ENCODE data around the gene MCOLN1.

The MCOLN1 gene

DNA sequence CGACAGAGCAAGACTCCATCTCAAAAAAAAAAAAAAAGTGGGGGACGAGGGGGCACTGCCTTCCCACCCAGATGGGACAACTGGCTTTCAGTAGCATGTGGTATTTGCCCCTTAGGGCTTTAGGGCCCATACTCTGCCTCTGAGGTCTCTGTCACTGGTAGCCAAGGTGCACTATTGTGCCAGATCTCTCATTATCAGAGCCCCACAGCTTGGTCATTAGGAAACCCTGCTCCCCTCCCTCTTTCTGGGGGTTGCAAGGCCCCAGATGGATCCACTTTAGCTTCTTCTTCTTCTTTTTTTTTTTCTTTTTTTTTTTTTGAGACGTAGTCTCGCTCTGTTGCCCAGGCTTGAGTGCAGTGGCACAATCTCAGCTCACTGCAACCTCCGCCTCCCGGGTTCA lies 17.7 kb upstream of the MCOLN1 start:
- DNase-seq (ENCODE audit: low spot score), result peak; percentile 64

- no peak for DNase-seq (ENCODE audit: low spot score)
Observed at GRCh38 chr19:7505288-7505681, 17.1 kb upstream of the MCOLN1 start.

GRCh38 chr19:7505682-7506384 lies 16.6 kb upstream of the MCOLN1 start:
- DNase-seq (ENCODE audit: low spot score), result peak; percentile 78

DNA sequence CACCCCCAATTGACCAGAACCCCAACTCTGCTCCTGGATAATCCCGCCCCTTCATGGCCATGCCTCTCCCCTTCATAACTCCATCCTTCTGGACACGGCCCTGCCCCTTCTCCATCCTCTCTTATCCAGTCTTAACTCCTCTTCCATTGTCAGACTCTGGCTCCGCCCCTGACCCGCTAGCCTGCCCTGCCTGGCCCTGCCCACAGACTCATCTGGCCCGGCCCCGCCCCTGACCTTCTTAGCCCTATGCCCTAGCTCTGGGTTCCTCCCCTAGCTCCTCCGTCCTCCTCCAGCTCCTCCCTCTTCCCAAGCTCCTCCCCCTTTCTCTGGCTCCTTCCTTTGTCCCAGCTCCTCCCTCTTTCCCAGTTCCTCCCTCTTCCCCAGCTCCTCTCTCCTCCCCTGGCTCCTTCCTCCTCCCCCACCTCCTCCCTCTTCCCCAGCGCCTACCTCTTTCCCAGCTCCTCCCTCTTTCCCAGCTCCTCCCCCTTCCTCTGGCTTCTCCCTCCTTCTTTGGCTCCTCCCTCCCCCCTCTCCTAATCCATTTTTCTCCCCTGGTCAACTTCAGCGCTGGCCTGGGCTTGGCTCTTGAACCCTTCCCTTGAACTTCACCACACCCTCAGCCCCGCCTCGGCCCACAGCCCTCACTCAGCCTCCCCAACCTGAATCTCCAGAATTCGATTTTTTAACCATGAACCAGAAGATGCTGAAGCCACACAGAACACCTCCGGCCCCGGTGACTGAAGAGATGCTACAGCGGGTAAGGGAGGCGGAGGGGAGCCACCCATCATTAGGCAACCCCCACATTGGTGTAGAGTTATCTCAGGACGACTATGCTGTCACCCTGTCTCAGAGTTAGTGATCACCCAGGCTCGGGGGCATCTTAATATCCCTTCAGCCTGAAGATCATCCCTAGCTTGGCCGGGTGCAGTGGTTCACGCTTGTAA lies 15.8 kb upstream of the MCOLN1 start:
- peak; percentile 87 for DNase-seq (ENCODE audit: low spot score)

- peak; percentile 80 for DNase-seq (ENCODE audit: low spot score)
Observed at GRCh38 chr19:7507884-7508283, 14.5 kb upstream of the MCOLN1 start.

- DNase-seq (ENCODE audit: low spot score), result no peak
Observed at GRCh38 chr19:7509625-7510024, 12.8 kb upstream of the MCOLN1 start.

GRCh38 chr19:7512400-7512851 lies 10.0 kb upstream of the MCOLN1 start:
- DNase-seq (ENCODE audit: low spot score), result no peak

GRCh38 chr19:7513809-7514642 lies 8.4 kb upstream of the MCOLN1 start:
- no peak for DNase-seq (ENCODE audit: low spot score)

- no peak for DNase-seq (ENCODE audit: low spot score)
Observed at GRCh38 chr19:7515110-7515644, 7.2 kb upstream of the MCOLN1 start.

GRCh38 chr19:7515645-7516151 lies 6.7 kb upstream of the MCOLN1 start, which contains the start of gene ZNF358:
TSS of gene ZNF358 (plus strand) at chr19:7516103. CDS start at chr19:7519243, 3,140 bp downstream.
- DNase-seq (ENCODE audit: low spot score), result no peak

- DNase-seq (ENCODE audit: low spot score), result no peak
Observed at GRCh38 chr19:7516333-7516732, 6.1 kb upstream of the MCOLN1 start.

- no peak for DNase-seq (ENCODE audit: low spot score)
Observed at GRCh38 chr19:7516878-7517277, 5.5 kb upstream of the MCOLN1 start.

GRCh38 chr19:7519361-7520130 lies 2.9 kb upstream of the MCOLN1 start:
- DNase-seq (ENCODE audit: low spot score), result no peak

GRCh38 chr19:7520131-7521051 lies 2.0 kb upstream of the MCOLN1 start:
- DNase-seq (ENCODE audit: low spot score), result no peak

GRCh38 chr19:7521551-7522071 lies 813 bp upstream of the MCOLN1 start:
- no peak for DNase-seq (ENCODE audit: low spot score)

- peak; percentile 60 for DNase-seq (ENCODE audit: low spot score)
Observed at GRCh38 chr19:7522923-7523667, 671 bp downstream of the MCOLN1 start.

GRCh38 chr19:7524523-7524922 lies 2.1 kb downstream of the MCOLN1 start:
- DNase-seq (ENCODE audit: low spot score), result no peak

- no peak for DNase-seq (ENCODE audit: low spot score)
Observed at GRCh38 chr19:7524992-7525739, 2.7 kb downstream of the MCOLN1 start.

All from hematopoietic multipotent progenitor cell treated with erythropoietin and hydrocortisone succinate and interleukin-3 and kit ligand, for 15 days (in vitro differentiated cells).